ENCODE data around the gene LBR.

Gene LBR

GRCh38 chr1:225451340-225451739, 23.5 kb upstream of the LBR start:
- no peak for TF ChIP-seq ZNF384 (IDR thresholded peaks at IDR 0.05)
- no peak for TF ChIP-seq PKNOX1 (IDR thresholded peaks at IDR 0.05)
- no peak for TF ChIP-seq NFRKB (IDR thresholded peaks at IDR 0.05)
- no peak for TF ChIP-seq FOXK2 (IDR thresholded peaks at IDR 0.05)
- TF ChIP-seq L3MBTL2 (conservative IDR thresholded peaks at IDR 0.05): no peak
- no peak for TF ChIP-seq FOXM1 (IDR thresholded peaks at IDR 0.05; ENCODE audit: borderline replicate concordance)
- TF ChIP-seq BHLHE40 (IDR thresholded peaks at IDR 0.05; ENCODE audit: borderline replicate concordance): no peak
- TF ChIP-seq FOXA1 (IDR thresholded peaks at IDR 0.05): no peak
- TF ChIP-seq ELF4 (IDR thresholded peaks at IDR 0.05): no peak
- no peak for TF ChIP-seq LEF1 (IDR thresholded peaks at IDR 0.05; ENCODE audit: borderline replicate concordance)
- no peak for TF ChIP-seq SP1 (IDR thresholded peaks at IDR 0.05)
- TF ChIP-seq HDGF (IDR thresholded peaks at IDR 0.05; ENCODE audit: borderline replicate concordance): no peak
- no peak for TF ChIP-seq TARDBP (IDR thresholded peaks at IDR 0.05)
- ChIA-PET CTCF (no interaction called here), POLR2A (no interaction called here)
- no peak for DNase-seq (ENCODE audit: extremely low spot score)

GRCh38 chr1:225450491-225451191, 22.8 kb upstream of the LBR start:
- CTCF ChIA-PET: no interaction called here

GRCh38 chr1:225449774-225450173, 21.9 kb upstream of the LBR start:
- CTCF ChIA-PET: no interaction called here
- POLR2A ChIA-PET: no interaction called here
- DNase-seq (ENCODE audit: extremely low spot score): no peak
- no peak for TF ChIP-seq ELF4 (IDR thresholded peaks at IDR 0.05)
- TF ChIP-seq NFRKB (IDR thresholded peaks at IDR 0.05): no peak
- no peak for TF ChIP-seq ARNT (IDR thresholded peaks at IDR 0.05)
- TF ChIP-seq ZNF384 (IDR thresholded peaks at IDR 0.05): no peak
- TF ChIP-seq LEF1 (IDR thresholded peaks at IDR 0.05; ENCODE audit: borderline replicate concordance): no peak
- no peak for TF ChIP-seq FOXM1 (IDR thresholded peaks at IDR 0.05; ENCODE audit: borderline replicate concordance)
- TF ChIP-seq HDGF (IDR thresholded peaks at IDR 0.05; ENCODE audit: borderline replicate concordance): no peak
- no peak for TF ChIP-seq SP1 (IDR thresholded peaks at IDR 0.05)
- no peak for TF ChIP-seq PKNOX1 (IDR thresholded peaks at IDR 0.05)
- no peak for TF ChIP-seq FOXA1 (IDR thresholded peaks at IDR 0.05)

More at GRCh38 chr1:225450491-225451191, 22.8 kb upstream of the LBR start:
- POLR2A ChIA-PET: no interaction called here
- TF ChIP-seq PKNOX1 (IDR thresholded peaks at IDR 0.05) (no peak), ELF4 (IDR thresholded peaks at IDR 0.05) (no peak), SUZ12 (IDR thresholded peaks at IDR 0.05) (no peak), BHLHE40 (IDR thresholded peaks at IDR 0.05; ENCODE audit: borderline replicate concordance) (no peak), ARNT (IDR thresholded peaks at IDR 0.05) (no peak), ZNF384 (IDR thresholded peaks at IDR 0.05) (no peak), FOXA1 (IDR thresholded peaks at IDR 0.05) (no peak), FOXM1 (IDR thresholded peaks at IDR 0.05; ENCODE audit: borderline replicate concordance) (no peak)
- no peak for DNase-seq (ENCODE audit: extremely low spot score)

- ChIA-PET CTCF (no interaction called here), POLR2A (no interaction called here)
- TF ChIP-seq HDGF (IDR thresholded peaks at IDR 0.05; ENCODE audit: borderline replicate concordance): no peak
- no peak for TF ChIP-seq FOXK2 (IDR thresholded peaks at IDR 0.05)
- TF ChIP-seq FOXM1 (IDR thresholded peaks at IDR 0.05; ENCODE audit: borderline replicate concordance): no peak
- no peak for TF ChIP-seq ARNT (IDR thresholded peaks at IDR 0.05)
- TF ChIP-seq NFRKB (IDR thresholded peaks at IDR 0.05): no peak
- TF ChIP-seq FOXA1 (IDR thresholded peaks at IDR 0.05): no peak
- TF ChIP-seq PKNOX1 (IDR thresholded peaks at IDR 0.05): no peak
- no peak for TF ChIP-seq ELF4 (IDR thresholded peaks at IDR 0.05)
Measured at GRCh38 chr1:225449261-225449660, 21.4 kb upstream of the LBR start.

GRCh38 chr1:225448146-225448805, 20.4 kb upstream of the LBR start:
- no peak for DNase-seq (ENCODE audit: extremely low spot score)
- CTCF ChIA-PET: interaction anchor here (0.6 kb wide), 2 partner anchors 26 to 944 kb away, joined by 4 read pairs; no protein-coding TSS in a partner anchor
- no peak for TF ChIP-seq ZNF384 (IDR thresholded peaks at IDR 0.05)
- TF ChIP-seq SUZ12 (IDR thresholded peaks at IDR 0.05): no peak
- no peak for TF ChIP-seq FOXM1 (IDR thresholded peaks at IDR 0.05; ENCODE audit: borderline replicate concordance)
- no peak for TF ChIP-seq FOXA1 (IDR thresholded peaks at IDR 0.05)
- TF ChIP-seq LEF1 (IDR thresholded peaks at IDR 0.05; ENCODE audit: borderline replicate concordance): no peak
- no peak for TF ChIP-seq SP1 (IDR thresholded peaks at IDR 0.05)
- TF ChIP-seq ELF4 (IDR thresholded peaks at IDR 0.05): no peak
- TF ChIP-seq ARNT (IDR thresholded peaks at IDR 0.05): no peak
- no peak for TF ChIP-seq TARDBP (IDR thresholded peaks at IDR 0.05)
- POLR2A ChIA-PET: interaction anchor here (0.9 to 1.6 kb wide), 2 partner anchors 20 to 23 kb away, joined by 3 to 5 read pairs; no protein-coding TSS in a partner anchor

More at GRCh38 chr1:225449261-225449660, 21.4 kb upstream of the LBR start:
- no peak for DNase-seq (ENCODE audit: extremely low spot score)

All from HEK293T (cell line).